Measurements from ENCODE around the gene CYP3A5.
"Not testable (repeated sequence)": the region's sequence is repeated elsewhere in the genome, so short reads cannot be mapped to it uniquely, and the experiment has no call there.

CYP3A5 gene

DNA sequence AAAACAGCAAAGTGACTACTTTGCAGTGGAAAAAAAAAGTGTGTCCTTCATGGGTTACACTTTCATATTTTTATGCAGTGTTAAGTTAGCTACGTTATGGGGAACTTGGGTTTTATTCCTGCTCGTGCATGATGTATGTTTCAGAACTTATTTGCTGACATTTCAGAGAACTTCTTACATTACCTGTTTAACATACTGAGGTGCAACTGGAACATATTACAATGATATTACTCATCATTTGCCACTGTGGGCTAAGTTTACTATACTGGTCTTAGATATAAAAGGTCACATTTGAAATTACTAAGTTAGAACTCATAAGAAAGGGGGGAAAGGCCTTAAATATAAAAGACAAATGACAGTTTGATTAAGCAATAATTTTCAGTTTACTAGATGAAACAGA is 42.4 kb downstream of the CYP3A5 start:
- not testable (repeated sequence) for DNase-seq

DNA sequence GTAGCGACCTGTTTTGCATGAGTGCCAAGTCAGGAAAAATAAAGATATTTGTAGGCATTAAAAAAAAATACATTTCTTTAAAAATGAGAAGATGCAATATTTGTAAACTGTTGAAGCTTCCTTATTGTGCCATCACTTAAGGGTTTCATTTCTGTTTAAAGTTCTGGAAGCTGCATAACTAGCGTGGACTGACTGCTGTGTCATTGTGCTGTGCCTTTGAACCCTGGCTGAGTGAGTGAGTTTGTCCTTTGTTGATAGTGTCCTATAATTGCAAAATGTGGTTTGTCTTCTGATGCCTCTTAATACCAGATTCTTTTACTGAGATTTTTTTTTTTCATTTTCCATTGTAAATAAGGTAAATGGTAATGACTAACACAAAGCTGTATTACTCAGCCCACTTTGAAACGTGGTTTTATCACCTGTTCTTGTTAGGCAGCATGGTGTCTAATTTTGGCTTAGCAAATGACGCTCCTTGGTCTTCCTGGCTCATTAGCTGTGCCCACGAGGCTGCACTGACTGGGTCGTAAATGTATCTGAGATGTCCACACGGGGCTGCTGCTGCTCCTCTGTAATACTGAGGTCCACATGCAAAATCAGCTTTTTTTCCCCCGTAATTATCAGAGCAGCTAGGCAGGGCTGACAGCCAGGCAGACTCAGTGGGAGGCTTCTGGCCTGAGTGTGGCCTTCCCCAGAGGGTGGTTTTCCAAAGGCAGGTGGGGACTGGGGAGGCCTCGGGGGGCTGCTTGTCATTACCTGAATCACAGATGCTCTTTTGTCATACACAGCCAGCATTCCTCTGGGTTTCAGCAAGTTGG is 48.3 kb downstream of the CYP3A5 start:
- DNase-seq = no peak

DNA sequence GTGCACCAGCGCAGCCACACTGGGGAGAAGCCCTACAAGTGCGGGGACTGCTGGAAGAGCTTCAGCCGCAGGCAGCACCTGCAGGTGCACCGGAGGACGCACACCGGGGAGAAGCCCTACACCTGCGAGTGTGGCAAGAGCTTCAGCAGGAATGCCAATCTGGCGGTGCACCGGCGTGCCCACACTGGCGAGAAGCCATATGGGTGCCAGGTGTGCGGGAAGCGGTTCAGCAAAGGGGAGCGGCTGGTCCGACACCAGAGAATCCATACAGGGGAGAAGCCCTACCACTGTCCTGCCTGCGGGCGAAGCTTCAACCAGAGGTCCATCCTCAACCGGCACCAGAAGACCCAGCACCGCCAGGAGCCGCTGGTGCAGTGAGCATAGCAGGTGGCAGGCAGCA is 50.2 kb downstream of the CYP3A5 start:
- no peak for DNase-seq

DNA sequence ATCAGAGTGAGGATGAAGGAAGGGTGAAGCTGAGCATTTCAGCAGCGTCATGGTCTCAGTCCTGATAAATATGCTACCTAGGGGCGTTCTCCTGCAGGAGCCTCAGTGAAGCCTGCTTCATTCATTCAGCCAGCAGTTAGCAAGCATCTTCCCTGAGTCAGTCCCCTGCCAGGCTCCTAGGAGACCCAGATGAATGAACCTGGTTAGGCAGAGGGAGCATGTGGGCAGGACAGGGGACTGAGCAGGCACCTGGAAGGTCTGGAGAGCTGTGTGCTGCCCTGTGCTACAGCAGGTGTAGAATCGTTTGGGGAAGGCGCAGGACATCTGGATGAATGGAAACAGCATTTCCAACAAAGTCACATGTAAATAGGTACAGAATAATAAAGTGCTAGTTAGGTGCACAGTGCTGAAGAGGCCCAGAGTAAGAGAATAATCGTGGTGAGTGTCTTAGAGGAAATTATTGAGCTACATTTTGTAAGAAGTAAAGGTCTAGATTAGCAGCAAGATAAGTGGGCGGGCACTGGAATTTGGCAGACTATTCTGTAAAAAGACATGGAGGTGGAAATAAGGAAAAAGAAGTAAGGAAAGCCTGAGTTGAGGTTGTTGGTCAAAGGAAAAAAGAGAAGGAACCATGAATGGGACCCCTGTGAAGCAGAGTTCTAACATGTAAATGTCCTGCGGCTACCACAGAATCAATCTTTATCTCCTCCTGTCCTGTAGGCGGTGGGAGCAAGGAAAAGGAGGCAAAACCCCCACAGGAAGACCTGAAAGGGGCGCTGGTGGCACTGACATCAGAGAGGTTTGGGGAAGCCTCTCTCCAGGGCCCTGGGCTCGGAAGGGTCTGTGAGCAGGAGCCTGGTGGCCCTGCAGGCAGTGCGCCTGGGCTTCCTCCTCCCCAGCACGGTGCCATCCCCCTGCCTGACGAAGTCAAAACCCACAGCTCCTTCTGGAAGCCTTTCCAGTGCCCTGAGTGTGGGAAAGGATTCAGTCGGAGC is 51.0 kb downstream of the CYP3A5 start:
- no peak for DNase-seq

DNA sequence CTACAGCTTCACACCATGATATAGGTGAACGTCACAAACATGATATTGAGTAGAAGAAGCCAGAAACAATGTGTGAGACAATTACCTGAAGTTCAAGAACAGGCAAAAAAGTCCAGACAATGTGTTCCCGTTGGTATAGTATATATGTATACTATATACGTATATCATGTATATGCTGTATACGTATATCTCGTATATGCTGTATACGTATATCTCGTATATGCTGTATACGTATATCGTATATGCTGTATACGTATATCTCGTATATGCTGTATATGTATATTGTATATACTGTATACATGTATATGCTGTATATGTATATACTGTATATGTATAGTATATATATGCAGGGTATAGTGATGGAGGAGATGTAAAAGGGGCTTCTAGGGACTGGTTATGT is 52.3 kb downstream of the CYP3A5 start:
- DNase-seq = no peak

DNA sequence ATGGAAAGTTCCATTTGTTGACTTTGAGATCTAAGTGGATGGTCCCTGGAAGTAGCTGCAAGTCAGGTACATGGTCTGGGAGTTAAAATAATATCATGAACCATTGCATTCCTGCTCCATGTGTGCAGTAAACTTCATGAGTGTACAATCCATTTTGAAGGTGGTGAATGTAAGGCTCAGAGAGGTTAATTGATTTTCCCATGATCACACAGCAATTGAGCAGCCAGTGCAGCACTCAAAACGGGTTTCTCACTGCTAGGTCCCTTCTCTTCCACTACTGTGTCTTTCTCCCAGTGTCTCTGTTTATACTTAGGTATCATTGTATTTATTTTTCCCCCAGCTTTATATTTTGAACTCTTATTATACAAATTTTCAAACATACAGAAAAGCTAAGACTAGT is 53.1 kb downstream of the CYP3A5 start:
- DNase-seq = no peak

DNA sequence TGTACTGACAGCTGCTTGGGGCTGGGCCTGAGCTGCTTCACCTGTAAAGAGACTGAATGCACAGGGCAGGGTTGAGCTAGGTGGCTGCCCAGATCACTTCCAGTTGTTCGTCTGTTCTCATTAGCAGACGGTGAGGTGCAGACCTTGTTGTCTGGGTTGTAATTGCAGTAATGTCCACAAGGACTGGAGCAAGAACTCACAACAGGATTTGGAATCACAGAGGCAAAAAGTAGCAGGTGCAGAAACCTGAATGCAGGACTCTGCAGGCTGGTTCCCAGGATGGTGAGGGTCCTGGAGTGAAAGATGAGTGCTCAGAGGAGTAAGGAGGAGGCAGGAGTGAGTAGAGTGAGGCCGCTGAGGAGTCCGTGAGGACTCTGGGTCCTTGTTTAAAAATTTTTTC is 53.8 kb downstream of the CYP3A5 start:
- DNase-seq = no peak

DNA sequence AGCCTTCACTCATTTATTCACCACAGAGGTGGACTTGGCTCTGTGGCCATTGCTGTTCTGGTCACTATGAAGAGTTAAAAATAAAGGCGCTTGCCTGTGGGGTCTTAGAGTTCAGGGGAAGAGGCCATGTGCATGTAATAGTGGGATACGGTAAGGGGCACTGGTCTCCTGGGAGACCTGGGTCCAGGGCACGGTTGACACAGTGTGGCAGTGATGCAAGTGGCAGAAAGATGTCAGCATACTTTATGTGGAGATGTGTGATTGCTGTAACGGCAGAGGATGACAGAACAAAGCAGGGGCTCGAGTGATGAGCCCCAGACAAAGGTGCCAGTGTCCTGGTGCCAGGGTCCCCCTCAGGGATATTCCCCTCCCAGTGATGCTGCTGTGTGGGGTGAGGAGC is 54.5 kb downstream of the CYP3A5 start:
- DNase-seq = no peak

DNA sequence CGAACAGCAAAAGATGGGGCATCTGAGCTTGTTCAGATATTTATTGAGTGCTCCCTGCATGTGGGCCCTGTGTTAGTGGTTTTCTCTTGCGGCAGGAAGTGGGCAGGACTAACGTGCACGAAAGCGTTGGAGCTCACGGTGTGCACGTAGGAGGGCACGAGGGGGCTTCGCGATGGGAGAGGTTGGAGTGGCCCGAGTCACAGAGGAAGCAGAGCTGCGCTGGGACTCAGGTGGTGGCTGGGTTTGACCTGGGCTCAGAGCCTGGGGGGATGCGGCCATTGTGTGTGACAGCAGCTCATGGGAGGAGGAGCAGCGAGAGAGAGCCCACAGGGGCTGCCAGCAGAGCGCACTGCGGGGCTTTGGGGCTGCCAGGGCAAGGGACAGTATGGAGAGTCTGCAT is 55.3 kb downstream of the CYP3A5 start:
- no peak for DNase-seq

DNA sequence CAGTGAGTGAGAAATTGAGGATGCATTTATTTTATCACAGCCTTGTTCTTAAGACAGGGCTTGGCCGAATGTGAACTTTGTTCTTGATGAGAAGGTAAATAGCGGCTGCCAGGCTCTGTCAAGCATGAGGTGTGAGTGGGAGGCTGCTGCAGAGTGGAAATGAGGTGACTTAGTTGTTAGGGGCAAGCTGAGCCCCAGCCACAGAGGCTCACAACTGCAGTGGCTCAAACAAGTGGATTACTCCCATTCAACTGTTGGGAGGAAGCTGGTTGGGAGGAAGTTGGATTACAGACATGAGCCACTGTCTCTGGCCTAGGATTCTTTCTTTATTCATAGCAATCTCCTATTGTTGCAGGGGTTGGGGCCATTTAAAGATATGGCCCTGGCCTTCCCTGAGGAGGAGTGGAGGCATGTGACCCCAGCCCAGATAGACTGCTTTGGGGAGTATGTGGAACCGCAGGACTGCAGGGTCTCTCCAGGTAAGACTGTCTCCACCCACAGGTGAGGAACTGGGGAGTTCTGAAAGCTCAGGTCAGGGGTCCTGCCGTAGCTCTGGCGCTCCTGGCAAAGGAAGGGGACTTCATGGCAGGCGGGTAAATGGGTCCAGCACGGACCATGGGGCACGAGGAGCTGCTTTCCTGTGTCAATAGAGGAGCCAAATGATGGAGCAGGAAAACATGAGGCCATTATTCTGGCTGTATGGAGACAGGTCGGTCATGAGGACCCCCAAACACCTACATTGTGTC is 55.9 kb downstream of the CYP3A5 start:
- DNase-seq = no peak

DNA sequence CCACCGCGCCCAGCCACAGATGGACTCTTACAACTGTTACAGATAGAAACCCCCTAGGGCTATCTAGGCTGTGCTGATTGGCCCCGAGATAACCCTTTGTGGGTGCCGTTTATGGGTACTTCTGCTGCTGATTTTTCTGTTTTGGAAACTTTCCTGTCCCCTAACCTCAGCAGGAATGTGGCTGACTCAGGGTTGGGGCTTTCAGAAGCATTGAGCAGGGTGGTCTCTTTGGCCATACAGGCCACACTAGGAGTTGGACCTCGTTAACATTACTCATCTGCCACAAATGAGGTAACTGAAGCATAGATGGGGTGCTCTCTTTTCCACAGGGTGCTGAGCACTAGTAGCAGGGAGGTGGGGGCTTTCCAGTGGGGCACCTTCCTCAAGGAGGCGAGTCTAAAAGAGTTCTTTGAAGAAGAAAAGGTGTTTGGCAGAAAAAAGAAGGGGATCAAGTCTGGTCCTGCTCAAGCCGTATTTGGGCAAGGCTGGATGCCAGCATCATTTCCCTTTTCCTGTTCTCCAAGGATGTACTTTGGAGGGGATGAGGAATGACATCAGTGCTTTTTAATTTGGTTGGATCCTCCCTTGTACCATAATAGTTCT is 56.6 kb downstream of the CYP3A5 start:
- no peak for DNase-seq

DNA sequence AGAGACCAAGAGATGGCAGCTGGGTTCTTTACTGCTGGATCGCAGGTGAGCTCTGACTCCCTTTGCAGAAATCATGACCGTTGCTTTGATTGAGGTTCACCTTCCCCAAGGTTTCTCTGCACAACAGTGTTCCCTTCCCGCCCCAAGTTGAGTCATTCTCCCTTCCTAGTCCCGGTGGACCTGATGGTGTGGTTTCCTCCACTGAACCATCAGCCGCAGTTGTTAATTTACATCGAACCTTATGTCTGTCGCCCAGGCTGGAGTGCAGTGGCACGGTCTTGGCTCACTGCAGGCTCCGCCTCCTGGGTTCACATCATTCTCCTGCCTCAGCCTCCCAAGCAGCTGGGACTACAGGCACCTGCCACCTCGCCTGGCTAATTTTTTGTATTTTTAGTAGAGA is 57.2 kb downstream of the CYP3A5 start:
- DNase-seq = no peak

DNA sequence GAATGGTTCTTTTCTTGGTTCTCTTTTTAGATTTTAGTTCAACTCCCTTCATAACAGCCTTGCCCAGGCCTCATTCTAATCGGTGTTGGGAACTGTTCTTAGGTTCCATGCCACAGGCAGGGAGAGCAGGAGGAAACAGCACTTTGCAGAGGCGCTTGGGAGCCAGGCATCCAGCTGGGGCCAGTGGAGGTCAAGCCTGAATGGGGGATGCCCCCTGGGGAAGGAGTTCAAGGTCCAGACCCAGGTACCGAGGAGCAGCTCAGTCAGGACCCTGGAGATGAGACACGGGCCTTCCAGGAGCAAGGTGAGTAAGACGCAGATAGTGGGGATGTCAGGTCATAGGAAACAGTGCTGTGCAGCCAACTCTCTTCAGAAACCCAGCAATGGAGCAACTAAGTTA is 58.5 kb downstream of the CYP3A5 start:
- DNase-seq = no peak

DNA sequence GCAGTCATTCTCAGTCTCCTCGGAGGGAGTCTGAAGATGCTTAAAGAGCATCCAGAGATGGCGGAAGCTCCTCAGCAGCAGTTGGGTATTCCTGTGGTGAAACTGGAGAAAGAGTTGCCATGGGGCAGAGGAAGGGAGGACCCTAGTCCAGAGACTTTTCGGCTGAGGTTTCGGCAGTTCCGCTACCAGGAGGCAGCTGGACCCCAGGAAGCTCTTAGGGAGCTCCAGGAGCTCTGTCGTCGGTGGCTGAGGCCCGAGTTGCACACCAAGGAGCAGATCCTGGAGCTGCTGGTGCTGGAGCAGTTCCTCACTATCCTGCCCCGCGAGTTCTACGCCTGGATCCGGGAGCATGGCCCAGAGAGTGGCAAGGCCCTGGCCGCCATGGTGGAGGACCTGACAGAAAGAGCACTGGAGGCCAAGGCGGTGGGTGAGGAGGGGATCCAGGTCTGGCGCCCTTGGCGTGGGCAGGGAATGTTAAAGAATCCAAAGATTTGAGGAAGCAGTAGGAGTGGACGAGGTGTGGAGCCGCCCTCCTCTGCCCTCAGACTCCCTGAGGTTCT is 60.1 kb downstream of the CYP3A5 start:
- no peak for DNase-seq

DNA sequence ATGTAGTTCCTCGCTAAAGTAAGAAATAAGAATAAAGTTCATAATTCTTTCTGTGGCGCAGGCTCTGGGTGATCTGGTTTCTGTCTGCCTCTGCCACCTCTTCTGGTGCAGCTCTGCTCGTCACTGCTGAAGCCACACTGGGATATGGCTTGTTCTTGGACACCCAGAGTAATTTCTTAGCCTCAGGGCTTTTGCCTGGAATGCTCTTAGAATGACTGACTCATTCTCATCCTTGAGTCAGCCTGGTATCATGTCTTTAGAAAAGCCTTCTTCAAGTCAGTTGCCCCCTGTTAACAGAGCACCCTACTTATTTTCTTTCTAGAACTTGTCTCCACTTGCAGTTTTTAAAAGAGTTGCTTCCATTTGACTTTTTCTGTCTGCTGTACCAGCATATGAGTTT is 61.1 kb downstream of the CYP3A5 start:
- no peak for DNase-seq

DNA sequence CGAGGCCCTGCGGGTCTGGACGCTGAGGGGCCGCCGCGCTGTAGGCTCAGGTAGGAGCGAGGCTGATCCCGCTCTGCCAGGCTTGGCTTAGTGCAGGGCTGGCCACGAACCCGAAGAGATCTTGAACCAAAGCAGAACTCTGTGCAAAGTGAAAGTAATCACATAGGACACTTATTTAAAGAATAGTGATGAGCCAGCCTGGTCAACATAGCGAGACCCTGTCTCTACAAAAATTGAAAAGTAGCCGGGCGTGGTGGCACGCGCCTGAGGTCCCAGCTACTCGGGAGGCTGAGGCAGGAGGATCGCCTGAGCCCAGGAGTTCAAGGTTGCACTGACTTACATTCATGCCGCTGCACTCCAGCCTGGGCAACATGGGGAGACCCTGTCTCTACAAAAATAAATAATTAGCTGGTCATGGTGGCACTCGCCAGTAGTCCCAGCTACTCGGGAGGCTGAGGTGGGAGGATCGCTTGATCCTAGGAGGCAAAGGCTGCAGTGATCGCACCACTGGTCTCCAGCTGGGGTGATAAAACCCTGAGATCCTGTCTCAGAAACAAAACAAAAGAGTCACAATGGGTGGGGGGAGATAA is 62.5 kb downstream of the CYP3A5 start:
- no peak for DNase-seq

DNA sequence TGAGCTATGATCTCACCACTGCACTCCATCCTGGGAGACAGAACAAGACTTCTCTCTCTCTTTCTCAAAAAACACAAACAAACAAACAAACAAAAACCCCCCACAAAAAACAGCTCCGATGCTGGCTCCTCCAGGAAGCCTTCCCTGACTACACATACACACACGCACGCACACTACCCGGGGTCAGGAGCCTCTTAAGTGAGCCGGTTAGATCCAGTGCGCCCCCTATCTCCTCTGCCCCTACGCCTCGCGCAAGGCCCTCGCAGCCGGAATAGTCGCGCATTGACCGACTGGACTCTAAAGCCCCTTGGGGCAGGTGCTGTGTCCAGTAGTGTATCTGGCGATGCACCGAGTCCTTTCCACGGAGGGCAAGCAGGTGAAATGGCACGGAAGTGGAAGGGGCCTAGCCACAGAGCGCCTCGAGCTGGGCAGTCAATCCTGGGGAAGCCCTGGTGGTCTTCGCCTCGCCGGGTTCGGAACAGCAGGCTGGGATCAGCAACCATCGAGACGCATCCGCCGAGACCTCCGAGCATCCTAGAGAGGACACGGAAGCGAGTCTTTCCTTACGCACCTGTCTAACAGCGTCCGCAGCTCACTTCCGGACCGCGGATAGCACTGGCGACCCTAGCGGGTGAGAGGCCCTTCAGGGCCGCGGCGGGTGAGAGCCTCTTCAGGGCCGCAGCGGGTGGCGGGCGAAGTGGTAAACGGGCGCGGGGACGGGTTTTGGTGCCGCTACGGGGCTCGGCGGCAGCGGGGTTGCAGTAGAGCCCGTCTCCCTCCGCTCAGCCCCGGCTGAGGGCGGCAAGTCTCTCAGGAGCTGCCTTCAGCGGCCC is 63.2 kb downstream of the CYP3A5 start, which contains the start of gene ZSCAN25:
Gene ZSCAN25 (plus strand): TSS at position 588 of the 833 bp plus-strand sequence. CDS start 2,661 bp downstream, outside the sequence.
- DNase-seq = peak; percentile 80

DNA sequence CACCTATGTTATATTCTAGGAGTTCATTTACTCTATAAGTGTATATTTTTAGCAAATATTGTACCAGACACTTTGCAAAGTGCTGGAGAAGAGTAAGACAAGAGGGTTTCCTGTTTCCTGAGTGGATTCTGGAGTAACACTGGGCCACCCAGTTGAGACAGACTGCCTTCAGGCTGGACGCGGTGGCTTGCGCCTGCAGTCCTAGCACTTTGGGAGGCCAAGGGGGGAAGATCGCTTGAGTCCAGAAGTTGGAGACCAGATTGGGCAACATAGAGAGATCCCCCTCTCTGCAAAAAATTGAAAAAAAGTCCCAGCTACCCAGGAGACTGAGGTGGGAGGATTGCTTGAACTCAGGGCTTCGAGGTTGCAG is 63.8 kb downstream of the CYP3A5 start:
- no peak for DNase-seq

DNA sequence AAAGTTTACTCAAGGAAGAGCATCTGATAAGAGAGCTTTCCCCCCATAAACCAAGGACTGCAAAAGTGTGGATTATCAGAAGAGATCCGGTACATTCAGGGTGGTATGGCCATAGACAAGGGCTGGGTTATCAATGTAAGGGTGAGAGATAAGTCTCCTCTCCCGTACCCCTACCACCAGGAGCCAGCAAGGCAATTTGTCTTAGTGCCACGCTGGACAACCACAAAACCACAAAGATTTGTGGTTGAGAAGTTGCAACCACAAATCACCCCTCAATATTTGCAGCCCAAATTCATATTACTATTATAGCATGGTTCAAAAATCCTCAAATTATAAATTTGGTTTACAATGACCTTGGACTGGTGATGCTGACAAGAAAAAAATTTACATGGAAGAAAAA is 65.3 kb downstream of the CYP3A5 start:
- DNase-seq = no peak

DNA sequence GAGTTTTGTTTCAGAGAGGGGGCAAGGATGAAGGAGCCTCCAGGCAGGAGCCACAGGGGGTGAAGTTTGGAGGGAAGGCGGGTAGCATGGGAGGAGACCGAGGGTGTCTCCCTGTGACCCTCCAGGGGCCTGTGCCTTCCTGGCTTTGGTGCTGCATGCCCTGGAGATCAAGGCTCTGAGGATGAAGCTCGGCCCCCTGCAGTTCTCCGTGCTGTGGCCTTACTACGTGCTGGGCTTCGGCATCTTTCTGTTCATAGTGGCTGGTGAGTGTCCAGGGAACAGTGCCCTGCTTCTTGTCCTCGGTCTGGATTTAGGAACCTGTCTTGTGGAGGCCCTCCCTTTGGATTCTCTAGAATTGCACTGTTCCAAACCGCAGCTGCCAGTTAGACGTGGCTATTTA is 72.2 kb downstream of the CYP3A5 start:
- DNase-seq = no peak

DNA sequence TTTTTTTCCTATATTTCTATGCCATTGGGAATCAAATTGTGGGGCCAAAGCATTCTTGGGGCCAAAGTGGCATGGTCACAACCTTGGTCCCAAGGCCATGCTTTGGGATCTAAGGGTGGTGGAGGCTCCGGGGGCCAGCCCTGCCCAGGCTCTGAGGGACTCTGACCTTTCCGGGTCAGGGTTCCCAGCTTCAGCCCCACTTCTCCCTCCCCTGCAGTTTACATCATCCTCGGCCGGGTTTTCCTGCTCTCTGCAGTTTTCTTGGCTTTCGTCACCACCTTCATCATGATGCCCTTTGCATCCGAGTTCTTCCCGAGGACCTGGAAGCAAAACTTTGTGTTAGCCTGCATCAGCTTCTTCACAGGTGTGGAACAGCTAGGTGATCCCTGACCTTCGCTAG is 73.3 kb downstream of the CYP3A5 start:
- no peak for DNase-seq
